ENCODE measurements around the gene IL17C.
A peak's percentile ranks its signal among the peaks of the same experiment; 100 is the strongest.

Gene IL17C

GRCh38 chr16:88610080-88610479, 28.3 kb upstream of the IL17C start:
- no peak for DNase-seq

- DNase-seq, result no peak
Observed at GRCh38 chr16:88610909-88611812, 27.2 kb upstream of the IL17C start.

GRCh38 chr16:88613293-88613692, 25.1 kb upstream of the IL17C start:
- no peak for DNase-seq

- DNase-seq, result no peak
Observed at GRCh38 chr16:88613911-88614817, 24.2 kb upstream of the IL17C start.

GRCh38 chr16:88614818-88615580, 23.4 kb upstream of the IL17C start:
- peak; percentile 53 for DNase-seq

- DNase-seq, result no peak
Observed at GRCh38 chr16:88616320-88616719, 22.1 kb upstream of the IL17C start.

- no peak for DNase-seq
Observed at GRCh38 chr16:88616736-88617135, 21.6 kb upstream of the IL17C start.

- DNase-seq, result no peak
Observed at GRCh38 chr16:88617268-88618031, 20.9 kb upstream of the IL17C start.

GRCh38 chr16:88618182-88618955, 20.0 kb upstream of the IL17C start:
- DNase-seq, result no peak

- no peak for DNase-seq
Observed at GRCh38 chr16:88618956-88619667, 19.3 kb upstream of the IL17C start.

- DNase-seq, result no peak
Observed at GRCh38 chr16:88619859-88620815, 18.2 kb upstream of the IL17C start.

GRCh38 chr16:88622125-88622524, 16.2 kb upstream of the IL17C start:
- no peak for DNase-seq

- no peak for DNase-seq
Observed at GRCh38 chr16:88622866-88623265, 15.5 kb upstream of the IL17C start.

GRCh38 chr16:88623858-88624257, 14.5 kb upstream of the IL17C start:
- no peak for DNase-seq

GRCh38 chr16:88624481-88624880, 13.9 kb upstream of the IL17C start:
- DNase-seq, result no peak

GRCh38 chr16:88624977-88625576, 13.3 kb upstream of the IL17C start:
- DNase-seq, result no peak

- no peak for DNase-seq
Observed at GRCh38 chr16:88626646-88627045, 11.7 kb upstream of the IL17C start.

GRCh38 chr16:88627531-88628411, 10.6 kb upstream of the IL17C start:
- no peak for DNase-seq

Measured in DMS 273 treated with DMSO at 0.1 percent for 48 hours (cell line).